Panc1 (cell line): ENCODE results near the gene RAB8A.

ENCODE experiments used
- CTCF ChIP-seq: fragments of 450-650 bp; IDR thresholded peaks from 2 replicates; pipeline ENCODE4 v1.5.1; 2017; ENCODE audit warnings: mild to moderate bottlenecking
- POLR2AphosphoS5 ChIP-seq: IDR thresholded peaks from 2 replicates; pipeline ENCODE4 v1.6.1; 2012; ENCODE audit warnings: mild to moderate bottlenecking, low read depth, low read length, moderate library complexity

GRCh38 chr19:16070366-16070990 lies 41.2 kb upstream of the RAB8A start:
- TF ChIP-seq CTCF (no peak), POLR2AphosphoS5 (no peak)
